ENCODE measurements around the gene NOL6. TPM values are rescaled to one million over a fixed set of nuclear protein-coding genes. Genes with fewer than 3 reads are reported as not detected.
A peak's percentile ranks its signal among the peaks of the same experiment; 100 is the strongest.
"Not testable (repeated sequence)": the region's sequence is repeated elsewhere in the genome, so short reads cannot be mapped to it uniquely, and the experiment has no call there.

NOL6 gene
- total RNA-seq, 1 experiment from 2014 or later, result 64.4 TPM

- Histone ChIP-seq H3K23me2 (ENCODE audit: insufficient read length, low read depth, low read length, poor library complexity, severe bottlenecking) (no peaks in the 10 kb centered on the region), H3K27me3 (ENCODE audit: insufficient read depth, low read length) (no peaks in the 10 kb centered on the region), H3K27ac (ENCODE audit: insufficient read length, low read depth, low read length) (no peak overlapping the region), H3K79me2 (ENCODE audit: insufficient read depth, low read length) (no peaks in the 10 kb centered on the region), H2BK5ac (ENCODE audit: insufficient read length, low read length) (no peak overlapping the region), H2BK20ac (ENCODE audit: low read depth, low read length, poor library complexity, severe bottlenecking) (no peak overlapping the region), H3K4me2 (ENCODE audit: insufficient read depth, insufficient read length, low read length) (no peak overlapping the region), H4K5ac (ENCODE audit: insufficient read length, low read depth, low read length) (no peak overlapping the region), H3K9ac (ENCODE audit: extremely low read depth, insufficient read length, low read length) (no peak overlapping the region), H3T11ph (ENCODE audit: low read length) (no peak overlapping the region), H3K9me3 (ENCODE audit: control insufficient read depth, low read depth, low read length) (no peaks in the 10 kb centered on the region), H3K18ac (ENCODE audit: insufficient read length, low read depth, low read length) (no peak overlapping the region), H2BK12ac (ENCODE audit: insufficient read length, low read depth, low read length) (no peak overlapping the region), H2BK15ac (ENCODE audit: low read depth, low read length) (no peak overlapping the region), H3K23ac (ENCODE audit: insufficient read length, low read depth, low read length) (no peak overlapping the region), H2AK5ac (ENCODE audit: insufficient read length, low read length) (no peak overlapping the region), H3K56ac (ENCODE audit: insufficient read length, low read depth, low read length) (no peak overlapping the region), H3K4ac (ENCODE audit: low read depth, low read length) (no peak overlapping the region), H4K8ac (replicated peaks; ENCODE audit: insufficient read length, low read depth, low read length) (no peak overlapping the region), H2BK120ac (ENCODE audit: low read depth, low read length, poor library complexity, severe bottlenecking) (no peak overlapping the region), H4K91ac (ENCODE audit: insufficient read length, low read depth, low read length) (no peak overlapping the region), H3K14ac (ENCODE audit: insufficient read depth, low read length) (no peak overlapping the region), H4K20me1 (ENCODE audit: control insufficient read depth, insufficient read depth, insufficient read length) (no peaks in the 10 kb centered on the region), H3K4me1 (ENCODE audit: insufficient read depth, low read length) (no peaks in the 10 kb centered on the region), H3K79me1 (ENCODE audit: insufficient read depth, low read depth, low read length, poor library complexity, severe bottlenecking) (no peaks in the 10 kb centered on the region), H2AFZ (ENCODE audit: low read length) (no peak overlapping the region)
- Mint-ChIP-seq H3K4me3 (no peak overlapping the region), H3K9me3 (no peaks in the 10 kb centered on the region), H3K36me3 (ENCODE audit: insufficient read depth in 1 of 3, low read depth in 3 of 3) (no peaks in the 10 kb centered on the region), H3K4me1 (no peaks in the 10 kb centered on the region), H3K27ac (no peak overlapping the region), H3K27me3 (ENCODE audit: low read depth) (no peaks in the 10 kb centered on the region; the same call in 1 of the 2 replicates)
- peak; percentile 32; the same call in 1 of the 3 replicates for TF ChIP-seq CTCF (conservative IDR thresholded peaks at IDR 0.05)
- DNase-seq, result no peak
- no CpG with 5 or more reads among the region's 1 CpG for WGBS (ENCODE audit: extremely low coverage, insufficient read length, low lambda C conversion rate)
Observed at GRCh38 chr9:33498387-33498786, 24.7 kb upstream of the NOL6 start.

- H4K5ac ChIP-seq (ENCODE audit: insufficient read length, low read depth, low read length); H3T11ph ChIP-seq (ENCODE audit: low read length); H2BK20ac ChIP-seq (ENCODE audit: low read depth, low read length, poor library complexity, severe bottlenecking); H3K36me3 Mint-ChIP-seq (ENCODE audit: insufficient read depth in 1 of 3, low read depth in 3 of 3); H3K56ac ChIP-seq (ENCODE audit: insufficient read length, low read depth, low read length); H4K20me1 ChIP-seq (ENCODE audit: control insufficient read depth, insufficient read depth, insufficient read length); H3K27ac Mint-ChIP-seq; H3K23me2 ChIP-seq (ENCODE audit: insufficient read length, low read depth, low read length, poor library complexity, severe bottlenecking); H3K79me1 ChIP-seq (ENCODE audit: insufficient read depth, low read depth, low read length, poor library complexity, severe bottlenecking); H3K79me2 ChIP-seq (ENCODE audit: insufficient read depth, low read length); H4K8ac ChIP-seq (replicated peaks; ENCODE audit: insufficient read length, low read depth, low read length); H3K23ac ChIP-seq (ENCODE audit: insufficient read length, low read depth, low read length); H4K91ac ChIP-seq (ENCODE audit: insufficient read length, low read depth, low read length); H3K27ac ChIP-seq (ENCODE audit: insufficient read length, low read depth, low read length); H2BK120ac ChIP-seq (ENCODE audit: low read depth, low read length, poor library complexity, severe bottlenecking); H3K27me3 Mint-ChIP-seq (ENCODE audit: low read depth); H3K9me3 Mint-ChIP-seq; H3K4me1 ChIP-seq (ENCODE audit: insufficient read depth, low read length); H3K9me3 ChIP-seq (ENCODE audit: control insufficient read depth, low read depth, low read length); H2AFZ ChIP-seq (ENCODE audit: low read length); H3K9ac ChIP-seq (ENCODE audit: extremely low read depth, insufficient read length, low read length); H2BK12ac ChIP-seq (ENCODE audit: insufficient read length, low read depth, low read length); H3K4me3 Mint-ChIP-seq; H2BK5ac ChIP-seq (ENCODE audit: insufficient read length, low read length); H3K14ac ChIP-seq (ENCODE audit: insufficient read depth, low read length); H3K27me3 ChIP-seq (ENCODE audit: insufficient read depth, low read length); H3K4me2 ChIP-seq (ENCODE audit: insufficient read depth, insufficient read length, low read length); H3K4me1 Mint-ChIP-seq; H3K4ac ChIP-seq (ENCODE audit: low read depth, low read length); H3K18ac ChIP-seq (ENCODE audit: insufficient read length, low read depth, low read length); H2AK5ac ChIP-seq (ENCODE audit: insufficient read length, low read length); H2BK15ac ChIP-seq (ENCODE audit: low read depth, low read length); DNase-seq: not testable (repeated sequence)
- no CpG with 5 or more reads among the region's 2 CpGs for WGBS (ENCODE audit: extremely low coverage, insufficient read length, low lambda C conversion rate)
Observed at GRCh38 chr9:33493819-33494218, 20.1 kb upstream of the NOL6 start.

Data from H9 (cell line).